ENCODE data around the gene C5AR1.
"Not testable (repeated sequence)": the region's sequence is repeated elsewhere in the genome, so short reads cannot be mapped to it uniquely, and the experiment has no call there.

C5AR1 gene

DNA sequence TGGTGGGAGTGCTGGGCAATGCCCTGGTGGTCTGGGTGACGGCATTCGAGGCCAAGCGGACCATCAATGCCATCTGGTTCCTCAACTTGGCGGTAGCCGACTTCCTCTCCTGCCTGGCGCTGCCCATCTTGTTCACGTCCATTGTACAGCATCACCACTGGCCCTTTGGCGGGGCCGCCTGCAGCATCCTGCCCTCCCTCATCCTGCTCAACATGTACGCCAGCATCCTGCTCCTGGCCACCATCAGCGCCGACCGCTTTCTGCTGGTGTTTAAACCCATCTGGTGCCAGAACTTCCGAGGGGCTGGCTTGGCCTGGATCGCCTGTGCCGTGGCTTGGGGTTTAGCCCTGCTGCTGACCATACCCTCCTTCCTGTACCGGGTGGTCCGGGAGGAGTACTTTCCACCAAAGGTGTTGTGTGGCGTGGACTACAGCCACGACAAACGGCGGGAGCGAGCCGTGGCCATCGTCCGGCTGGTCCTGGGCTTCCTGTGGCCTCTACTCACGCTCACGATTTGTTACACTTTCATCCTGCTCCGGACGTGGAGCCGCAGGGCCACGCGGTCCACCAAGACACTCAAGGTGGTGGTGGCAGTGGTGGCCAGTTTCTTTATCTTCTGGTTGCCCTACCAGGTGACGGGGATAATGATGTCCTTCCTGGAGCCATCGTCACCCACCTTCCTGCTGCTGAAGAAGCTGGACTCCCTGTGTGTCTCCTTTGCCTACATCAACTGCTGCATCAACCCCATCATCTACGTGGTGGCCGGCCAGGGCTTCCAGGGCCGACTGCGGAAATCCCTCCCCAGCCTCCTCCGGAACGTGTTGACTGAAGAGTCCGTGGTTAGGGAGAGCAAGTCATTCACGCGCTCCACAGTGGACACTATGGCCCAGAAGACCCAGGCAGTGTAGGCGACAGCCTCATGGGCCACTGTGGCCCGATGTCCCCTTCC, 10.5 kb downstream of the C5AR1 start:
- Histone ChIP-seq H3K27ac (ENCODE audit: low read length) (no peak overlapping the region), H3K4me1 (ENCODE audit: control insufficient read depth, low read depth, low read length) (no peaks in the 10 kb centered on the region), H3K27me3 (ENCODE audit: control insufficient read depth, insufficient read depth, low read length) (no peaks in the 10 kb centered on the region), H3K36me3 (ENCODE audit: control insufficient read depth, low read depth, low read length) (no peaks in the 10 kb centered on the region), H3K4me3 (ENCODE audit: low read length) (no peak overlapping the region), H3K9ac (ENCODE audit: low read length) (no peak overlapping the region), H3K9me3 (ENCODE audit: control insufficient read depth, low read depth, low read length) (no peaks in the 10 kb centered on the region)

DNA sequence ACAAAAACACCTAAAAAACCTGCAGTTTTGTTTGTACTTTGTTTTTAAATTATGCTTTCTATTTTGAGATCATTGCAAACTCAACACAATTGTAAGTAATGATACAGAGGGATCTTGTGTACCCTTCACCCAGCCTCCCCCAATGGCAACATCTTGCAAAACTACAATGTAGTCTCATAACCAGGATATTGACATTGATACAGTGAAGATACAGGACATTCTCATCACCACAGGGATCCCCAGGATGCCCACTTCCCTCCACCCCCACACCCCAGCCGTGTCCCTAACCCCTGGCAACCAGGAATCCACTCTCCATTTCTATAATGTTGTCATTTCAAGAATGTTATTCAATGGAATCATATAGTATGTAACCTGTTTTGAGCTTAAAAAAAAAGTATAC, 12.0 kb downstream of the C5AR1 start:
- H3K4me3 ChIP-seq (ENCODE audit: low read length) = no peak overlapping the region
- H3K4me1 ChIP-seq (ENCODE audit: control insufficient read depth, low read depth, low read length) = no peaks in the 10 kb centered on the region
- H3K9me3 ChIP-seq (ENCODE audit: control insufficient read depth, low read depth, low read length) = no peaks in the 10 kb centered on the region
- H3K27ac ChIP-seq (ENCODE audit: low read length) = no peak overlapping the region
- H3K9ac ChIP-seq (ENCODE audit: low read length) = no peak overlapping the region
- H3K27me3 ChIP-seq (ENCODE audit: control insufficient read depth, insufficient read depth, low read length) = no peaks in the 10 kb centered on the region
- H3K36me3 ChIP-seq (ENCODE audit: control insufficient read depth, low read depth, low read length) = no peaks in the 10 kb centered on the region

DNA sequence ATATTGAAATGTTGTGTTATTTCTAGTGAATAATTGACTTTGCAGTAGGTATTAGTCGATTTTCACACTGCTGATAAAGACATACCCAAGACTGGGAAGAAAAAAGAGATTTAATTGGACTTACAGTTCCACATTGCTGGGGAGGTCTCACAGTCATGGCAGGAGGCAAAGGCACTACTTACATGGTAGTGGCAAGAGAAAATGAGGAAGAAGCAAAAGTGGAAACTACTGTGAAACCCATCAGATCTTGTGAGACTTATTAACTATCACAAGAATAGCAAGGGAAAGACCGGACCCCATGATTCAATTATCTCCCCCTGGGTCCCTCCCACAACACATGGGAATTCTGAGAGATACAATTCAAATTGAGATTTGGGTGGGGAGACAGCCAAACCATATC, 12.4 kb downstream of the C5AR1 start:
- Histone ChIP-seq H3K9ac (ENCODE audit: low read length) (no peak overlapping the region), H3K4me1 (ENCODE audit: control insufficient read depth, low read depth, low read length) (no peaks in the 10 kb centered on the region), H3K4me3 (ENCODE audit: low read length) (no peak overlapping the region), H3K27ac (ENCODE audit: low read length) (no peak overlapping the region), H3K36me3 (ENCODE audit: control insufficient read depth, low read depth, low read length) (no peaks in the 10 kb centered on the region), H3K27me3 (ENCODE audit: control insufficient read depth, insufficient read depth, low read length) (no peaks in the 10 kb centered on the region), H3K9me3 (ENCODE audit: control insufficient read depth, low read depth, low read length) (no peaks in the 10 kb centered on the region)

DNA sequence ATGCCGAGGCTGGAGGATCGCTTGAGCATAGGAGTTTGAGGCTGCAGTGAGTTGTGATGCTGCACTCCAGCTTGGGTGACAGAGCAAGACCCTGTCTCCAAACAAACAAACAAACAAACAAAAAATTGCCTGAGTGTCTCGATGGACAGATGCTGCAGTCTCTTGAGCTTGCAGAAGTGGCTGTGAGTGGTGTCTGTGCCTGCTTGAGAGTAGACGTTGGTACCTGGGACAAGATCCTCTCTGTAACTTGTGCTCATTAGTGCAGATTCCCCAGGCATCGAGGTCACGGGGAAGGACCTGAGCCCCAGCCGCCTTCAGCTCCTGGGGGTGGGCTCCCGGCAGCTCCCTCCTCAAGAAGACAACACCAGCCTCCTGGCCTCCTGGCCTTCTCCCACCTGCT, 13.7 kb downstream of the C5AR1 start:
- Histone ChIP-seq H3K4me1 (ENCODE audit: control insufficient read depth, low read depth, low read length) (no peaks in the 10 kb centered on the region), H3K4me3 (ENCODE audit: low read length) (no peak overlapping the region), H3K27me3 (ENCODE audit: control insufficient read depth, insufficient read depth, low read length) (no peaks in the 10 kb centered on the region), H3K36me3 (ENCODE audit: control insufficient read depth, low read depth, low read length) (no peaks in the 10 kb centered on the region), H3K9ac (ENCODE audit: low read length) (no peak overlapping the region), H3K9me3 (ENCODE audit: control insufficient read depth, low read depth, low read length) (no peaks in the 10 kb centered on the region), H3K27ac (ENCODE audit: low read length) (no peak overlapping the region)

DNA sequence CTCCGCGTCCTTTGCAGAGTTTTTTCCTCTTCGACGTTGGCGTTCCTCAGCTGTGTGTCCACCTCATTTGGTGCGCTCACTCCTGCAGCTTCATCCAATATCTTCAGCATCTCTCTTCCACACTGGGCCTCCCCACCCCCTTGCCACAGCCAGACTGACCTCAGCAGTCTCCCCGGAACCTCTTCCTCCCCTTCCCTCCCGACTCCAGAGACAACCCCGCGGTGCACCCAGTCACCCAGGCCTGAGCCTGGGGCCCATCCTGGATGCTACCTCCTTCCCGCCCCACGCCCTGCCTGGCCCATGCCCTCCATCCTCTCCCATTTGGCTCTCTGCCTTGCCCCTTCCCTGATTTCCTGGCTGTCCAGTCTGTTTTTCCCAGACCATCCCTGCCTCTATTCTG, 14.2 kb downstream of the C5AR1 start:
- Histone ChIP-seq H3K4me1 (ENCODE audit: control insufficient read depth, low read depth, low read length) (no peaks in the 10 kb centered on the region), H3K9me3 (ENCODE audit: control insufficient read depth, low read depth, low read length) (no peaks in the 10 kb centered on the region), H3K9ac (ENCODE audit: low read length) (no peak overlapping the region), H3K4me3 (ENCODE audit: low read length) (no peak overlapping the region), H3K27ac (ENCODE audit: low read length) (no peak overlapping the region), H3K27me3 (ENCODE audit: control insufficient read depth, insufficient read depth, low read length) (no peaks in the 10 kb centered on the region), H3K36me3 (ENCODE audit: control insufficient read depth, low read depth, low read length) (no peaks in the 10 kb centered on the region)

DNA sequence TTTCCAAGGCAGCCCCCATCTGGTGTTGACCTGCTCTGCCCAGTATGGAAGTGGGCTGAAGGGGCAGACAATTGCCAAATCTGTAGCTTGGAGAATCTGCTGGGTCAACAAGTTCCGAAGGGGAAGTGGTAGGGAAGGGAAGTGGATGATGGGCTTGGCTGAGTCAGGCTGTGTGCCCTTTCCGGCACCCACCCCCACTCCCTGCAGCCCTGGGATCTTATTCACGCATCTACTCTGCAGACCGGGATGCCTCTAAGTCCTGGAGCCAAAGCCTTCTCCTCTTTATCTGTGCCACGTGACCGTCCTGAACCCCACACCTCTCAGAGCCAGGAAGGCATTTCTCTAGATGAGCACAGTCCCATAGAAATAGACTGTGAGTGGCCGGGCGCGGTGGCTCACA, 14.8 kb downstream of the C5AR1 start:
- Histone ChIP-seq H3K9ac (ENCODE audit: low read length) (no peak overlapping the region), H3K27me3 (ENCODE audit: control insufficient read depth, insufficient read depth, low read length) (no peaks in the 10 kb centered on the region), H3K27ac (ENCODE audit: low read length) (no peak overlapping the region), H3K4me3 (ENCODE audit: low read length) (no peak overlapping the region), H3K36me3 (ENCODE audit: control insufficient read depth, low read depth, low read length) (no peaks in the 10 kb centered on the region), H3K9me3 (ENCODE audit: control insufficient read depth, low read depth, low read length) (no peaks in the 10 kb centered on the region), H3K4me1 (ENCODE audit: control insufficient read depth, low read depth, low read length) (no peaks in the 10 kb centered on the region)

DNA sequence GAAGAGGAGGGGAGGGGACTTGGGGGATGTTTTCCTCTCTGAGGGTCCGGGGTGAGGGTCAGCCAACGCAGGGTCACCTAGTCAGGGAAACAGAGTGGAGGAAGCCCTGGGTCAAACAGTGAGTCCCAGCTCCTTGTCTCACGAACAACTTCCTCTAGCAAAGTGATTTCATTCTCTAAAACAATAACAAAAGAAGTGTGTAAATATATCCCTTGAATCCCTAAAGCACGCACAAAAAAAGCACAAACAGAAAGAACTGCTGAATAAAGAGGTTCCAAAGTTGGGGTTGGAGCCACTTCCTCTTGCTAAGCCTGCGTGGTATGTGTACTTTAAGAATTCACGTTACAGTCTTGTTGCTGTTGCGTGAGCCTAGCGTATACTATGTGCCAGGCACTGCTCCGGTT, 20.8 kb downstream of the C5AR1 start:
- no peak overlapping the region for H3K9ac ChIP-seq (ENCODE audit: low read length)
- no peaks in the 10 kb centered on the region for H3K36me3 ChIP-seq (ENCODE audit: control insufficient read depth, low read depth, low read length)
- no peaks in the 10 kb centered on the region for H3K9me3 ChIP-seq (ENCODE audit: control insufficient read depth, low read depth, low read length)
- no peak overlapping the region for H3K4me3 ChIP-seq (ENCODE audit: low read length)
- H3K27ac ChIP-seq (ENCODE audit: low read length) = no peak overlapping the region
- H3K27me3 ChIP-seq (ENCODE audit: control insufficient read depth, insufficient read depth, low read length) = no peaks in the 10 kb centered on the region
- H3K4me1 ChIP-seq (ENCODE audit: control insufficient read depth, low read depth, low read length) = no peaks in the 10 kb centered on the region

DNA sequence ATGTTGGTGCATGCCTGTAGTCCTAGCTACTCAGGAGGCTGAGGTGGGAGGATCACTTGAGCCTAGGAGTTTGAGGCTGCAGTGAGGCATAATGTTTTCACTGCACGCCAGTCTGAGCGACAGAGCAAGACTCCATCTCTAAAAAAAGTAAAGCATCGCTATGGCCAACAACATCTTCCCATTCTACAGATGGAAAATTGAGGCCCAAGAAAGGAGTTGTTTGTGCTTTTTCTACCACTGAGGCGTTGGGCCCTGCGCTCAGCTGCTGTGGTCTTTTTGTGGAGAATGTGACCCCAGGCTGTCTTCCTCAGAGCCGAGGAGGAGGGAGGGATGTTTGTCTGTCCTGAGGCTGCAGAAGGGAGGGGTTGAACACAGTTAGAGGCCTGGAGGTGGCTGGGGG, 21.8 kb downstream of the C5AR1 start:
- Histone ChIP-seq H3K4me3 (ENCODE audit: low read length) (no peak overlapping the region), H3K36me3 (ENCODE audit: control insufficient read depth, low read depth, low read length) (no peaks in the 10 kb centered on the region), H3K27ac (ENCODE audit: low read length) (no peak overlapping the region), H3K4me1 (ENCODE audit: control insufficient read depth, low read depth, low read length) (no peaks in the 10 kb centered on the region), H3K9me3 (ENCODE audit: control insufficient read depth, low read depth, low read length) (no peaks in the 10 kb centered on the region), H3K27me3 (ENCODE audit: control insufficient read depth, insufficient read depth, low read length) (no peaks in the 10 kb centered on the region), H3K9ac (ENCODE audit: low read length) (no peak overlapping the region)

DNA sequence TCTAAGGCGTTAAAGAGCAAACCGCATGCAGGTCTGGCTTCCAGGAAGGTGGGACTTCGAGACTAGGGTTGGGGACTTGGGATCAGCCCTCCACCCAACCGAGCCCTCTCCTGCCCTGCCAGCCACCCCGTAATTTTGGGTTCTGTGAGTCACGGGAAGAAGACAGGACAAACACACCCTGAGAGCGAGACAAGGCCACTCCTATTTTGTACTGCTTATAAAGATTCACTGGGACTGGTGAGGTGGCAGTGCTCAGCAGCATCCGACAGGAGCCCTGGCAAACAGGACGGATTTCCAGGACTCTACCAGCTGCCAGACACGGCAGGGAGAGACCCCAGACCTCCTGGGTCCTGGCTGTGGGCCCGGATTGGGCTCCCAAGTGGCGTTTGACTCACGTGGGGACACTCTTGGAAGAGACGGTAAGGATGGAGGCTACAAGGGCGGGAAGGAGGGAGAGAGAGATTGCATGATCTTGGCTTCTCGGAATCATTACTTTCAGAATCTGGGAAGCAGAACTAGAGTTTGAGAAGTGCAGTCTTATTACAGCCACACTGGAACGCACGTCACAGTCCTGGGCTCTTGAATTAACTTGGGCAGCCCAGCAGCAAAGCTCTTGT, 22.4 kb downstream of the C5AR1 start, which contains the start of gene C5AR2:
TSS of gene C5AR2 (plus strand) at position 245 of the 617 bp plus-strand sequence. CDS start 8,625 bp downstream, outside the sequence.
- Histone ChIP-seq H3K4me3 (ENCODE audit: low read length) (no peak within 1 kb of the TSS), H3K27me3 (ENCODE audit: control insufficient read depth, insufficient read depth, low read length) (no peaks in the 10 kb centered on the region), H3K9ac (ENCODE audit: low read length) (no peak within 1 kb of the TSS), H3K27ac (ENCODE audit: low read length) (no peak within 1 kb of the TSS), H3K9me3 (ENCODE audit: control insufficient read depth, low read depth, low read length) (no peaks in the 10 kb centered on the region), H3K36me3 (ENCODE audit: control insufficient read depth, low read depth, low read length) (no peaks in the 10 kb centered on the region), H3K4me1 (ENCODE audit: control insufficient read depth, low read depth, low read length) (no peaks in the 10 kb centered on the region)

DNA sequence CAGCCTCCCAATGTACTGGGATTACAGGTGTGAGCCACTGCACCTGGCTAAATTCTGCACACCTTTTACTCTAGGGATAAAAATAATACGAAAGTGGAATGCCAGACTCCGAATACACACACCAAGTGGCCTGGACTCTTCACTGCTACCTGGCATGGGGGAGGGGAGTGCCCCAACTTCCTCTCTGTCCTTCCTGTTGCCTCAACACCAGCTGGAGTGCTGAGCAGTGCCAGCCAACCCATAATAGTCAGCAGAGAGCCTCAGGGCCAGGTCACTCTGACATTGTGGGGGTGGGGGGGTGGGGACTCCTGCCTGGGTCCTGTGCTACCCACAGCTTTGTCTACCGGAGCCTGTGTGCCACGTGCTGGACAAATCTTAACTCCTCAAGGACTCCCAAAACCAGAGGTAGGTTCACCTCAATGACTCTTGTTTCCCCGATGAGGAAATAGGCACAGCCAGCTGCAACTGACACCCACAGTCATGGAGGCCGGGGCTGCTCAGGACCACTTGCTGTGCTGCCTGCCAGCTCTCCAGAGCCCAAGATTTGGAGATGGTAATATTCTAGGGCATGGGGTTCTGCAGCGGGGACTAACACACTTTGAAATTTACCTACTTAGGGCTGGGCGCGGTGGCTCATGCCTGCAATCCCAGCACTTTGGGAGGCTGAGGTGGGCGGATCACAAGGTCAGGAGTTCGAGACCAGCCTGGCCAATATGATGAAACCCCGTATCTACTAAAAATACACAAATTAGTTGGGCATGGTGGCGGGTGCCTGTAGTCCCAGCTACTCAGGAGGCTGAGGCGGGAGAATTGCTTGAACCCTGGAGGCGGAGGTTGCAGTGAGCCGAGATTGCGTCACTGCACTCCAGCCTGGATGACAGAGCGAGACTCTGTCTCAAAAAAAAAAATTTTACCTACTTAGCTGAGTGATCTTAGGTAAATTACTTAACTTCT, 27.4 kb downstream of the C5AR1 start:
- H3K9me3 ChIP-seq (ENCODE audit: control insufficient read depth, low read depth, low read length); H3K9ac ChIP-seq (ENCODE audit: low read length); H3K36me3 ChIP-seq (ENCODE audit: control insufficient read depth, low read depth, low read length); H3K4me1 ChIP-seq (ENCODE audit: control insufficient read depth, low read depth, low read length); H3K27me3 ChIP-seq (ENCODE audit: control insufficient read depth, insufficient read depth, low read length); H3K27ac ChIP-seq (ENCODE audit: low read length); H3K4me3 ChIP-seq (ENCODE audit: low read length): not testable (repeated sequence)

DNA sequence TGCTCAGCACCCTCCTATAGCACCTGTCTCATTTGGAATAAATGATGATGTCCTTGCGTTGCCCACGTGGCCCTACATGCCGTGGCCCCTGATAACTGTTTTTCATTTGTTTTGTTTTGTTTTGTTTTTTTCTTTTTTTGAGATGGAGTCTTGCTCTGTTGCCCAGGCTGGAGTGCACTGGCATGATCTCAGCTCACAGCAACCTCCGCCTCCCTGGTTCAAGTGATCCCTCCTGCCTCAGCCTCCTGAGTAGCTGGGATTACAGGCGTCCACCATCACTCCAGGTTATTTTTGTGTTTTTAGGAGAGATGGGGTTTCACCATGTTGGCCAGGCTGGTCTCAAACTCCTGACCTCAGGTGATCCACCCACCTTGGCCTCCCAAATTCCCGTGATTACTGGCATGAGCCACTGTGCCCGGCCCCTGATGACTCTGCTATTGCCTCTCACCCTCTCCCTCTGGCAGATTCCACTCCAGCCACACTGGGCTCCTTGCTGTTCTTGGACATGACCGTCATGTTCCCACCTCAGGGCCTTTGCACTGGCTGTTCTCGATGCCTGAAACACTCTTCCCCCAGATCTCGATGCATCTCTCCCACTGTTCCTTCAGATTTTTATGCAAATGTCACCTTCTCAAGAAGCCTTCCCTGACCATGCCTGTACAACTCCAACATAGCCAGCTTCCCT, 29.7 kb downstream of the C5AR1 start:
- Histone ChIP-seq H3K9me3 (ENCODE audit: control insufficient read depth, low read depth, low read length) (no peaks in the 10 kb centered on the region), H3K4me1 (ENCODE audit: control insufficient read depth, low read depth, low read length) (no peaks in the 10 kb centered on the region)

More for the DNA sequence above, 29.7 kb downstream of the C5AR1 start:
- no peak overlapping the region for H3K4me3 ChIP-seq (ENCODE audit: low read length)
- H3K27ac ChIP-seq (ENCODE audit: low read length) = no peak overlapping the region
- no peak overlapping the region for H3K9ac ChIP-seq (ENCODE audit: low read length)
- H3K36me3 ChIP-seq (ENCODE audit: control insufficient read depth, low read depth, low read length) = no peaks in the 10 kb centered on the region
- no peaks in the 10 kb centered on the region for H3K27me3 ChIP-seq (ENCODE audit: control insufficient read depth, insufficient read depth, low read length)
